PFSK-1 (cell line): ENCODE data around the gene USP46.

Experiments used
- FOXP2 ChIP-seq: optimal IDR thresholded peaks from 2 replicates; pipeline ENCODE3; 2011; ENCODE audit warnings: borderline replicate concordance, control low read depth, inconsistent platforms; ENCODE audit not compliant: insufficient read depth; ENCODE audit errors: extremely low read length, extremely low read depth
- POLR2AphosphoS5 ChIP-seq: IDR thresholded peaks from 2 replicates; pipeline ENCODE4 v1.6.1; 2012; ENCODE audit warnings: low read depth, mild to moderate bottlenecking, control low read depth, low read length, moderate library complexity
- REST ChIP-seq, 2 experiments: IDR thresholded peaks; 2 replicates each; pipeline versions ENCODE4 v1.6.1 to v1.8.0; 2011 to 2012; ENCODE audit warnings: low read depth in 2 of 2, low read length in 2 of 2, control low read depth in 1 of 2, inconsistent platforms in 1 of 2, mild to moderate bottlenecking in 1 of 2, moderate library complexity in 1 of 2; ENCODE audit not compliant: insufficient read depth in 1 of 2
- TAF1 ChIP-seq: IDR thresholded peaks from 2 replicates; pipeline ENCODE4 v1.6.1; 2012; ENCODE audit warnings: low read length, control low read depth, borderline replicate concordance; ENCODE audit not compliant: insufficient read depth

- no peak for TF ChIP-seq POLR2AphosphoS5
- no peak for TF ChIP-seq FOXP2
- no peak for TF ChIP-seq TAF1
- no peak for TF ChIP-seq REST (IDR thresholded peaks at IDR 0.05; ENCODE audit: insufficient read depth in 1 of 2, low read depth in 2 of 2, low read length in 2 of 2)
Observed at GRCh38 chr4:52643785-52644244, 15.3 kb downstream of the USP46 start.
